HG03432 (cell line): ENCODE measurements around the gene CHD2.

ENCODE experiments used
- ATAC-seq: cut with Tn5 transposase; IDR thresholded peaks from one replicate; pipeline ENCODE4 v1.9.1; 2021; ENCODE audit warnings: mild to moderate bottlenecking, moderate library complexity; ENCODE audit not compliant: unreplicated experiment

Gene CHD2

GRCh38 chr15:93005133-93005532 is 105.0 kb downstream of the CHD2 start:
- ATAC-seq = no peak

GRCh38 chr15:93007994-93008393 is 107.9 kb downstream of the CHD2 start:
- ATAC-seq = no peak

GRCh38 chr15:93012786-93013185 is 112.7 kb downstream of the CHD2 start:
- no peak for ATAC-seq

GRCh38 chr15:93017526-93017925 is 117.4 kb downstream of the CHD2 start:
- ATAC-seq = no peak

GRCh38 chr15:93018574-93018973 is 118.5 kb downstream of the CHD2 start:
- ATAC-seq = no peak

- no peak for ATAC-seq
Measured at GRCh38 chr15:93019090-93019489, 119.0 kb downstream of the CHD2 start.

- ATAC-seq = no peak
Measured at GRCh38 chr15:93019971-93020370, 119.8 kb downstream of the CHD2 start.

GRCh38 chr15:93020976-93021772 is 121.0 kb downstream of the CHD2 start:
- ATAC-seq = peak; percentile 76

GRCh38 chr15:93024293-93024692 is 124.2 kb downstream of the CHD2 start:
- ATAC-seq = no peak

GRCh38 chr15:93024716-93025624 is 124.8 kb downstream of the CHD2 start:
- no peak for ATAC-seq

- no peak for ATAC-seq
Measured at GRCh38 chr15:93025625-93025982, 125.5 kb downstream of the CHD2 start.

- no peak for ATAC-seq
Measured at GRCh38 chr15:93026380-93026817, 126.3 kb downstream of the CHD2 start.

- no peak for ATAC-seq
Measured at GRCh38 chr15:93027413-93027812, 127.3 kb downstream of the CHD2 start.

- ATAC-seq = no peak
Measured at GRCh38 chr15:93028111-93028631, 128.0 kb downstream of the CHD2 start.

GRCh38 chr15:93028632-93029213 is 128.6 kb downstream of the CHD2 start:
- ATAC-seq = no peak

- no peak for ATAC-seq
Measured at GRCh38 chr15:93029214-93029835, 129.2 kb downstream of the CHD2 start.

GRCh38 chr15:93029836-93030429 is 129.8 kb downstream of the CHD2 start:
- no peak for ATAC-seq

- ATAC-seq = peak; percentile 79
Measured at GRCh38 chr15:93030430-93031102, 130.4 kb downstream of the CHD2 start.

- ATAC-seq = no peak
Measured at GRCh38 chr15:93031103-93031464, 131.0 kb downstream of the CHD2 start.
